Measurements from ENCODE around the gene BRAT1.

BRAT1 gene

DNA sequence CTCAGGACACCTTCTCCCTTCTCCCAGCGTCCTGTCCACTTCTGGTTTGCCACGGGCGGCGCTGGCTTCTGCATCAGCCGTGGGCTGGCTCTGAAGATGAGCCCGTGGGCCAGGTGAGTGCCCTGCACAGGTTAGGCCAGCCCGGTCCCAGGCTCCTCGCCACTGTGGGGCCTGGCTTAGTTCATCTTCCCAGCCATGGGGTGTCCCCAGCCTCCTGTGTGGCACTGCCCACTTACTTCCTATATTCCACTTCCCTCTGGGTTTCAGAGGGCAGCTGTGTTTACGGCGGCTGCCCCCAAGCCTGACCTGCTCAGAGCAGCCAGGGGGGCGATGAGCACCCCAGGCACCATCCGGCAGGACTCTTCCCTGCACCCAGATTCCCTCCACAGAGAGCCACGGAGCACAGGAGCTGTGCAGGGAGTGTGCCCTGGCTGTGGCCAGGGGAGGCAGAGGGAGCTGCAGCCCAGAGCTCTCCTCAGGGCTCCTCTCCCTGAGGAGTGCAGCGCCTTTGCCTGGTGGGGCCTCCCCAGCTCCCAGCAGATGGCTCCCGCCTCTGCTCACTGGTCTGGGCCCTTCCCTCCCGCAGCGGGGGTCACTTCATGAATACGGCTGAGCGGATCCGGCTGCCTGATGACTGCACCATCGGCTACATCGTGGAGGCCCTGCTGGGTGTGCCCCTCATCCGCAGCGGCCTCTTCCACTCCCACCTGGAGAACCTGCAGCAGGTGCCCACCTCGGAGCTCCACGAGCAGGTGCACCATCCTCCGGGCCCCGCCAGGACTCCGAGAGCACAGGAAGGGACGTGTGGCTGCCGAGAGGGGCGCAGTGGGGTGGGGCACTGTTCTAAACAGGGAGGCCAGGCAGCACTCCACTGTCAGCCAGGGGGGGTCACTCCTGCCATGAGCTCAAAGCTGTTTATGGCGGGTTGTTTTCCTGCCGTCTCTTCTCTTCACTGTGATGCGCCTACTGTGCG lies 29.4 kb downstream of the BRAT1 start:
- in situ Hi-C loops (cut with MboI; ENCODE audit: low sequenced_read_pairs): no loop called here

DNA sequence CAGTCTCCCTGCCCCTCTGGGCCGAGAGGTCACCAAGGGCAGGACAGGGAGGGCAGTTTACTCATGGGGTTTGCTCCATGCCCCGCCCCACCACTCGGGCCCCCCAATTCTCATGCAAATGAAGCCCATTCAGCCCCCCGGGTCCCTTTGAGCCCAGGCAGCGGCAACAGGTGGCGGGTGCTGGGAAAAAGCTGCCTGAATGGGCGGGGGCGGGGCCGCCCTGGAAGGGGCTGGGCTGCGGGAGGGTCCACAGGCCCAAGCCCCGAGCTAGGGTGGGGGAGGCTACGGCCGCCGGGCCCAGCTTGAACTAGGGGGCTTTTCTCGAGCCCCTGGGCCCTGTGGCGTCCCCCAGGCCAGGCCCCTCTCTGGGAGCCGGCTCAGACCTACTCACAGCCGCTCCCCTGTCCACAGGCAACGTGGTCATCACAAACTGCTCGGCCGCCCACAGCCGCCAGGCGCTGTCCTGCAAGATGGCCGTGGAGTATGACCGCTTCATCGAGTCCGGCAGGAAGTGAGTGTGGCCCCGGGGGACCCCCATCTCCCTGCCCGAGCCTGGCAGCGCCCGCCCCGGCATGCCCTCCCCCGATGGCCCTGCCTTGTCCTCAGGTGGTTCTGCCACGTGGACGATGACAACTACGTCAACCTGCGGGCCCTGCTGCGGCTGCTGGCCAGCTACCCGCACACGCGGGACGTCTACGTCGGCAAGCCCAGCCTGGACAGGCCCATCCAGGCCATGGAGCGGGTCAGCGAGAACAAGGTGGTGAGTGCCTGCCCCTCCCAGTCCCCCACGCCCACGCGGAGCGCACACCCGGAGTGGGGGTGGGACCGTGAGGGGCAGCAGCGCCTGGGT lies 30.3 kb downstream of the BRAT1 start:
- in situ Hi-C loops (cut with MboI; ENCODE audit: low sequenced_read_pairs): no loop called here

- in situ Hi-C loops (cut with MboI; ENCODE audit: low sequenced_read_pairs): no loop called here
Measured at GRCh38 chr7:2523941-2524807, 31.1 kb downstream of the BRAT1 start.

DNA sequence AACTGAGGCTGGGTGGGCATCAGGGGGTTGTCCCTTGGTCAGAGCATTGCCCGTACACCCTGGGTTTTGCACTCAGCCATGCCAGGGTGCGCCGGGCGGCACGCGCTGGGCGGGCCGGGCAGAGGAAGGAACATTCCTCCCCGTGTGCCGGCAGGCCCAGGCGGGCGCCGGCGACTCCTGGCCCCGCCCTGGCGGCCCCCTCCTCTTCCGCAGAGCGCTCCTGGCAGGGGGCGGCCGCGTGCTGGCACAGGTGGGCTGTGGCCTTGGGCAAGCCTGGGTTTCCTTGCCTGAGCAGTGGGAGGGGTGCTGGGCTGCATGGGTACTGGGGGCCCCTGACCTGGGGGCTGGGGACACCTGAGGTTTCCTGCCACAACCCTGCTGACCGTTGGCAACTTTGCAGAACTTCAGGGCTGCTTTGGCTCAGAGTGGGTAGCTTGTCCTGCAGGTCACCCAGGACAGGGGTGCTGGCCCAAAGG lies 31.8 kb downstream of the BRAT1 start:
- in situ Hi-C loops (cut with MboI; ENCODE audit: low sequenced_read_pairs): no loop called here

DNA sequence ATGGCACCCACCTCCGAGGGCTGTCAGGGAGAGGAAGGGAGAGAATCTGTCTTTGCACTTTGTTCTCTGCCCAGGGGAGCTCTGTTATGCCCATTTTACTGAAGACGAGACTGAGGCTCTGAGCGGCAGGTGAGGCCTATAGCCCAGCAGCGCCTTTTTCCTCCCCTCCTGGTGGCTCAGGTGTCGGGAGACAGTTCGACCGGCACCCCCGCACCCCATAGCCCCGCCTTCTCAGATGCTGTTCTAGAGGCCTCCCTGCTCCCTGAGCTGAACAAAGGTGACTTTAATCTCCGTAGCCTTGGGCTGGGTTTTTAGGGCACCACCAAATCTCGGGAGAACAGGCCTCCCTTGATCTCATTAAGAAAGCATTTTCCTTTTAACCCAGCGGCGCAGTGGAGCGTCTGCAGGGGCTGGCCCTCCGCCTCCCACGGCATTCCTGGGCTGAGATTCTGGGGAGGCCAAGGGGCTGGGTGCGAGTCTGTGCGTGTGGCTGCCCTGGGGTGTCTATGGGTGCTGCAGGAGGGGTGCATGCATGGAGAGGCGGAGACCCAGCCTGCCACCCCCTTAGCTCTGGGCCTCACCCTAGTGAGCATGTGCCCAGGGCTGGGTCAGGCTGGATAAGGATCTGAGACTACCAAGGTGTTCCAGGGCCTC lies 32.4 kb downstream of the BRAT1 start:
- in situ Hi-C loops (cut with MboI; ENCODE audit: low sequenced_read_pairs): no loop called here

DNA sequence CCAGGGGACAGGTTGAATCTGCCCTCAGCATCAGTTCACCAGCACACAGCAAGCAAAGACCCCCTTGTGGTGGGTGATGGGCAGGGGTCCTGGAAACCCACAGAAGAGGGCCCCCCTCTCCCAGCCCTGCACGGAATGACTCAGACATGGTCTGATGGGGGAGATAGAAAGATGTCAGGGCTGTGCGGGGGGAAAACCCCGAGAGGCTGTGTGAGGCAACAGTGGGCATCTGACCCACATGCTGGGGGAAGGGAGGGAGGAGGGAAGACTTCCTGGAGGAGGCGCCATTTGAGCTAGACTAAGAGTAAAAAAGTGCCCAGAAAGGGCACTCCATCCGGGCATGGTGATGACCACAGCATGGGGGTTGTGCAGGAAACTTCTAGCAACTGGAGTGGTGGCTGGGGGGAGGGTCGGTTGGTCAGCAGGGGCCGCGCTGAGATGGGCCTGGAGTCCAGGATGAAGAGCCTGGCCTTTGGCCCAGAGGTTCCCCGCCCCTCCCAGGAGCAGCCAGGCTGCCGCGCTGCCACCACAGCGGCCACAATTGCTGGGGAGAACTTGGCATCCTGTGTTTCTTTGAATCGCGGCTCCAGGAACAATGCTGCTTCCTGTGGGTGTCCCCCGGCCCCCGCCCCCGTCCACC lies 33.3 kb downstream of the BRAT1 start:
- in situ Hi-C loops (cut with MboI; ENCODE audit: low sequenced_read_pairs): no loop called here

DNA sequence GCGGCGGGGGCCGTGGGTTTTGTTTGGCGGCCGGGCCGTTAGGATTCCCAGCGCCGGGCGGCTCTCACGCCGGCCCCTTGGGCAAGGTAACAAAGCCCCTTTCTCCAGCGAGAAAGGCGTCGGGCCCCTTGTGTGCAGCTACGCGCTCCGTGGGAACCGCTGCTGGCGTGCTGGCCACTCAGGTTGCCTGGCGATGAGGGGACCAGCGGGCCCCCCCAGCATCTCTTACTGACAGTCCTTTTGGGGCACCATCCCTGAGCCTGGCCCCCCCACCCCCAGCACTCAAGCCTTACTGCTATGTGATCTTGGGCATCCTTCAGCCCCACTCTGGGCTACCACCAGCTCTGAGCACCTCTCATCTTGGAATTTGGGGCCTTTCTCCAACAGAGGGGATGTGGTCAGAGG lies 34.0 kb downstream of the BRAT1 start:
- in situ Hi-C loops (cut with MboI; ENCODE audit: low sequenced_read_pairs): no loop called here

GRCh38 chr7:2520761-2521290 lies 34.5 kb downstream of the BRAT1 start:
- in situ Hi-C loops (cut with MboI; ENCODE audit: low sequenced_read_pairs): no loop called here

DNA sequence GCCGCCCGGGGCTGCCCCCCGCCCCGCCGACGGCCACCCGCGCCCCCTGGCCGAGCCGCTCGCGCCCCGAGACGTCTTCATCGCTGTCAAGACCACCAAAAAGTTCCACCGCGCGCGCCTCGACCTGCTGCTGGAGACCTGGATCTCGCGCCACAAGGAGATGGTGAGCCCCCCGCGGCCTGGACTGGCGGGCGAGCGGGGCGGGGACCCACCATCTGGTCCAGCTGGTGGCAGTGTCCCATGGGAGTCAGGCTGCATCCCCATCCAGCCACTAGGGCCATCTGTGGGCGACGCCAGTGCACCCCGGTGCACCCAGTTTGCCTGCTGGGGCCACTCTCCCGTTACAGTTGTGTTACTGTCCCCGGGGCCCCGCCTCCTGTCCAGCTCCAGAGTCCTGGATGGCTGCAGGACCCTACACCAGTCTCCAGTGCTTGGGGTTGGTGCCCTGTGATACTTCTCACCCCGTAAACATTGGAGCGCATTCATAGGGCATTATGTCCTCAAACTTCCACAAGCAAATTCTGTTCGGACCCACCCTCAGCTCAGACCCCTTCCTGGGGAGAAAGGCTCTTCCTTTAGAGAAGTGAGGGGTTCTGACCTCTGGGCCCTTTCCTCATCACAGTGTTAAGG lies 35.1 kb downstream of the BRAT1 start:
- in situ Hi-C loops (cut with MboI; ENCODE audit: low sequenced_read_pairs): no loop called here

DNA sequence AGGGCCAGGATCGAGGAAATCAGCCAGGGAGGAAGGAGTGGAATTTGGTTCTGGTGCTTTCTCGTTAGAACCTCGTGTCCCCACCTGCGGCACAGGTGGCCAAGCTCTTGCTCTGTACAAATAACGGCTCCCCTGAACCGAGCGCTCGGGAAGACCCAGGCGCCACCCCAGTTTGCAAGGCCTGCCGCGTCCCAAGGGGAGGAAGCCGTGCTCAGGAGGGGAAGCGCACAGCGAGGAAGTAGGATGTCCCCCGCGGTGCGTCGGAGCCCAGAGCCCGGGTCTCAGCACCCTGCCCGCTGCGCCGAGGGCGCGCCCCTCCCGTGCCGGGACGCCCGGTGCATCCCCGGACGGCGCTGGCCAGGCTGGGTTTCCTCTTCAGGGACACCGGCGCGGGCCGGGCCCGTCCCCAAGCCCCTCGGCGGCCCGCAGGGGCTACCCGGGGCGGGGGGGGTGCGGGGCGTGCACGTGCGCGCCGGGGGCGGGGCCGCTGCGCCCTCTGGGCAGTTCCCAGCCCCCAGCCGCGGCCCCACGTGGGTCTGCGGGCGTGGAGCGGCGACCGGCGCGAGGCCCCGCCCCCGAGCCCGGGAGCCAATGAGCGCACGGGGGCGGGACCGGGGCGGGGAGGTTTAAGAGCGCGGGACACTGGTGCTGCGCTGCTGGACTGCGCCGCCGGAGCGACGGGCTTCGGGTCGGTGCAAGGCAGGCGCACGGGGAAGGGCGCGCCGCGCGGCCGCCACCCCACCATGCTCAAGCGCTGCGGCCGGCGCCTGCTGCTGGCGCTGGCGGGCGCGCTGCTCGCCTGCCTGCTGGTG lies 36.0 kb downstream of the BRAT1 start, which contains the start of gene LFNG:
Gene LFNG (plus strand): TSS at position 656 of the 812 bp plus-strand sequence. CDS start 88 bp downstream, at position 744.
- in situ Hi-C loops (cut with MboI; ENCODE audit: low sequenced_read_pairs): no loop called here

- in situ Hi-C loops (cut with MboI; ENCODE audit: low sequenced_read_pairs): no loop called here
Measured at GRCh38 chr7:2518737-2519118, 36.6 kb downstream of the BRAT1 start.

GRCh38 chr7:2517678-2518507 lies 37.4 kb downstream of the BRAT1 start:
- in situ Hi-C loops (cut with MboI; ENCODE audit: low sequenced_read_pairs): no loop called here

DNA sequence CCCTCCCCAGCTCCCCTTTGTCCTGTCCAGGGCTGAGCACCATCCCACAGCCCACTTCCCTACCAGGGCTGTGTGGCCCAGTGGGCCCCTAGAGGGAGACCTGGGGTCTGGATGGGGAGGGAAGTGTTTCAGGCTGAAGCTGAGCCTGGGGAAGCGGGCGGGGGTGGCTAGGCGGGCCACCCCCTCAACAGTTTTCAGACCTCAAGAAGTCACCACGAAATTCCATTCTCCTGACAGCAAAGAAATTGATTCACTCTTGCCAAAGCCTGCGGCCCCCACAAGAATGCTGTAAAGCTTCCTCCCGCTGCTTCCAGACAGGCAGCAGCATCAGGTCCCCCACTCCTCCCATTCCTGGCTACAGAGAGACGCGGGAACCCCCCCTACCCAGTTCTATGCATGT lies 38.3 kb downstream of the BRAT1 start:
- in situ Hi-C loops (cut with MboI; ENCODE audit: low sequenced_read_pairs): no loop called here

- in situ Hi-C loops (cut with MboI; ENCODE audit: low sequenced_read_pairs): no loop called here
Measured at GRCh38 chr7:2516194-2516555, 39.1 kb downstream of the BRAT1 start.

DNA sequence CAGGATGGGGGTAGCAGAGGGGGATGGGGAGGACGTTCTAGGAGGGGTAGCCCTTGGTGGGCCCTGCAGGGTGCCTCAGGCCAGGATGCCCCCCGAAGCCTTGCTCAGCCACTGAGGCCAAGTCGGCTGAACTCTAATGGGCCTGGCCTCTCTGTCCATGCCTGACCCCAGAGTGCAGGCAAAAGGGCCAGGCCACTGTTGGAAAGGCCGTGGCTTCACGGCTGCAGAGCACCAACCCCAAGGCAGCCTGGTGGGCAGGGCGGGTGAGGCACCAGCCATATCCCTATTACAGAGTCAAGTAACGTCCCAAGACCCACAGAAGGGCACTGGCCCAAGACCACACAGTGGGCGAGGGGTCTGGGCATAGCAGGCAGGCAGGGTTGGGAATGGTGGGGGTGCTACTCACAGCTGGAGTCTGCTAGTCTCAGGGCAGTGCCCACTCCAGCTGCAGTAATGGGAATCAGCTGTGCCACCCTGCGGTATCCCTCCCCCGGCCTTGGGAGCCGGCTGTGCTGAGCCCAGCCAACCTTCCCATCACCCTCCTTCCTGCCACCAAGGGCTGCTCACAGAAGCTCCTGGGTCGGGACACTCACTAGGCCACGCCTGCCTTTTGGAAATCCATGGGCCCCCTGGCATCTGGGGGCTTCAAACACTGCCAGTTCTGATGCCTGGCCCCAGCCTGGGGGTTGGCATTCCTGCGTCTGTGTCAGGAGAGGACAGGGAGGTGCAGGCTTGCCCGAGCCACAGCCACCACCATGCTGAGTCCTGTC lies 39.7 kb downstream of the BRAT1 start:
- in situ Hi-C loops (cut with MboI; ENCODE audit: low sequenced_read_pairs): no loop called here

All from HL-60/S4 (cell line).